Endothelial cell of umbilical vein (primary cell): Measurements from ENCODE around the gene HPSE2. TPM values are rescaled to one million over a fixed set of nuclear protein-coding genes. Genes with fewer than 3 reads are reported as not detected.

Source experiments
- BruUV-seq: library from RNA; stranded (reverse); fragments of 400-500 nt; replicated peaks from 2 replicates; lab custom pipeline; 2021; lab: Mats Ljungman, UMichigan
- CTCF ChIA-PET: fragments of 300-600, 350-600 bp; sonication (Branson Sonifier 250); formaldehyde crosslinking; loops from one replicate; lab custom pipeline; 2021; ENCODE audit warnings: antibody characterized with exemption, inconsistent platforms; lab: Charles Lee
- POLR2A ChIA-PET: fragments of 300-600, 350-600 bp; sonication (Branson Sonifier 250); formaldehyde crosslinking; loops from one replicate; lab custom pipeline; 2021; ENCODE audit warnings: antibody characterized with exemption, inconsistent platforms; lab: Charles Lee
- DNase-seq: peaks from one replicate; pipeline ENCODE4 v3.0.0-alpha.2; 2011; ENCODE audit warnings: low read depth, low spot score
- FAIRE-seq: peaks from 2 replicates; lab custom pipeline; 2011; peaks lifted over from hg19 to GRCh38; lab: Jason Lieb, UNC
- H2AFZ ChIP-seq: 2 replicates; pipeline ENCODE4 v1.6.0; 2012; ENCODE audit warnings: low read depth, low read length, control low read depth, inconsistent platforms
- H3K27ac ChIP-seq: 2 replicates; pipeline ENCODE4 v1.5.1; 2011; ENCODE audit warnings: low read depth, mild to moderate bottlenecking, control low read depth, low read length, moderate library complexity; ENCODE audit not compliant: insufficient read depth
- H3K27me3 ChIP-seq, 2 experiments: 2 replicates each; pipeline versions ENCODE4 v1.6.0 to v1.6.1; 2011; ENCODE audit warnings: low read length in 2 of 2, mixed read lengths in 1 of 2; ENCODE audit not compliant: control insufficient read depth in 2 of 2, insufficient read depth in 2 of 2
- H3K36me3 ChIP-seq, 2 experiments: 2 replicates in 1 of 2; 3 replicates in 1 of 2; pipeline ENCODE4 v1.5.1; 2011; ENCODE audit warnings: low read length in 2 of 2, mild to moderate bottlenecking in 1 of 2, moderate library complexity in 1 of 2; ENCODE audit not compliant: control insufficient read depth in 2 of 2, insufficient read depth in 2 of 2; ENCODE audit errors: extremely low read depth in 1 of 2
- H3K4me1 ChIP-seq: 3 replicates; pipeline ENCODE4 v1.5.1; 2011; ENCODE audit warnings: mild to moderate bottlenecking, low read length; ENCODE audit not compliant: control insufficient read depth, insufficient read depth; ENCODE audit errors: extremely low read depth
- H3K4me2 ChIP-seq: 2 replicates; pipeline ENCODE4 v1.6.1; 2011; ENCODE audit warnings: low read length, control low read depth, mixed read lengths; ENCODE audit not compliant: insufficient read depth
- H3K4me3 ChIP-seq, 3 experiments: fragments of 200-600 bp in 1 of 3; sonication (generic), shearing (Covaris generic) in 1 of 3; replicated peaks in 1 of 3; 2 replicates each; pipeline ENCODE4 v1.5.1; 2011 to 2016; ENCODE audit warnings: control low read depth in 3 of 3, low read length in 3 of 3, mild to moderate bottlenecking in 2 of 3, inconsistent platforms in 1 of 3, low read depth in 1 of 3, moderate library complexity in 1 of 3; ENCODE audit not compliant: insufficient read depth in 1 of 3
- H3K79me2 ChIP-seq: 2 replicates; pipeline ENCODE4 v1.6.0; 2012; ENCODE audit warnings: low read length, inconsistent platforms; ENCODE audit not compliant: control insufficient read depth, insufficient read depth
- H3K9ac ChIP-seq: replicated peaks from 2 replicates; pipeline ENCODE3; 2011; ENCODE audit warnings: low read length, control low read depth; ENCODE audit not compliant: insufficient read depth; ENCODE audit errors: extremely low read depth
- H3K9me1 ChIP-seq: replicated peaks from 3 replicates; pipeline ENCODE4 v1.6.0; 2011; ENCODE audit warnings: mild to moderate bottlenecking, low read length; ENCODE audit not compliant: control insufficient read depth, insufficient read depth; ENCODE audit errors: extremely low read depth
- H3K9me3 ChIP-seq: replicated peaks from 2 replicates; pipeline ENCODE4 v1.5.1; 2012; ENCODE audit warnings: low read length, inconsistent platforms; ENCODE audit not compliant: control insufficient read depth, insufficient read depth
- H4K20me1 ChIP-seq: replicated peaks from 2 replicates; pipeline ENCODE3; 2011; ENCODE audit warnings: mild to moderate bottlenecking, low read length; ENCODE audit not compliant: control insufficient read depth, insufficient read depth; ENCODE audit errors: extremely low read depth
- CTCF ChIP-seq, 2 donors: IDR thresholded peaks; 1 replicate in 1 of 2; 2 replicates in 1 of 2; pipeline ENCODE4 v1.5.1; 2011; ENCODE audit warnings: low read length in 2 of 2, mild to moderate bottlenecking in 2 of 2, moderate library complexity in 2 of 2, control low read depth in 1 of 2, inconsistent platforms in 1 of 2, low read depth in 1 of 2; ENCODE audit not compliant: insufficient read depth in 1 of 2; ENCODE audit errors: extremely low read depth in 1 of 2
- EZH2 ChIP-seq: IDR thresholded peaks from 2 replicates; pipeline ENCODE4 v1.6.1; 2012; ENCODE audit warnings: borderline replicate concordance, low read depth, mild to moderate bottlenecking, moderate library complexity, low read length, inconsistent platforms; ENCODE audit not compliant: severe bottlenecking
- FOS ChIP-seq: IDR thresholded peaks from 2 replicates; pipeline ENCODE4 v1.6.1; 2011; ENCODE audit warnings: mild to moderate bottlenecking, low read length, moderate library complexity, borderline replicate concordance; ENCODE audit not compliant: insufficient read depth
- GATA2 ChIP-seq: IDR thresholded peaks from 2 replicates; pipeline ENCODE4 v1.7.0; 2011; ENCODE audit warnings: low read depth, mild to moderate bottlenecking, moderate library complexity, mixed read lengths, low read length; ENCODE audit not compliant: insufficient read length, insufficient read depth
- JUN ChIP-seq: IDR thresholded peaks from 2 replicates; pipeline ENCODE4 v1.6.1; 2011; ENCODE audit warnings: borderline replicate concordance, low read depth; ENCODE audit not compliant: insufficient read length, insufficient read depth
- MAX ChIP-seq: IDR thresholded peaks from 2 replicates; pipeline ENCODE4 v1.6.1; 2011; ENCODE audit not compliant: insufficient read depth, insufficient read length
- MYC ChIP-seq: IDR thresholded peaks from one replicate; pipeline ENCODE4 v1.6.1; 2011; ENCODE audit warnings: mild to moderate bottlenecking, low read depth, low read length
- POLR2A ChIP-seq: IDR thresholded peaks from 2 replicates; pipeline ENCODE4 v1.6.1; 2012; ENCODE audit warnings: low read depth, mild to moderate bottlenecking, control low read depth, low read length
- POLR2AphosphoS5 ChIP-seq: IDR thresholded peaks from 2 replicates; pipeline ENCODE4 v1.6.1; 2012; ENCODE audit warnings: low read depth, mild to moderate bottlenecking, control low read depth, low read length, moderate library complexity; ENCODE audit not compliant: insufficient read depth
- dilution Hi-C: fragments of 300-500 bp; cut with MboI; formaldehyde crosslinking; loops from one replicate; pipeline ENCODE4 v1.15.0; 2019; ENCODE audit warnings: low sequenced_read_pairs; ENCODE audit not compliant: extremely low pct_ligation_motif_present
- intact Hi-C: fragments of 100-400 bp; cut with micrococcal nuclease; formaldehyde crosslinking; loops from one replicate; pipeline ENCODE4 v1.10.0; 2022
- polyA plus RNA-seq, 4 experiments: library from polyadenylated mRNA; depleted of rRNA in 3 of 4; stranded (reverse) in 3 of 4; unstranded in 1 of 4; fragments of >200 nt; gene quantifications; 2 replicates each; pipeline versions ENCODE4 v1.2.1 to v1.2.3, GENCODE V29; 2011 to 2012; ENCODE audit warnings: missing spikeins in 1 of 4
- total RNA-seq: library from RNA; stranded (reverse); gene quantifications from 2 replicates; pipeline ENCODE4 v1.2.3, GENCODE V29; 2021

Gene HPSE2
- total and polyA plus RNA-seq, 2 donors (not counting 3 experiments of a cell fraction or from before 2014, with no cell fraction given), result not detected

- Histone ChIP-seq H3K36me3 (no peaks in the 10 kb centered on the region), H3K79me2 (no peaks in the 10 kb centered on the region), H2AFZ (no peak overlapping the region), H3K9me1 (no peaks in the 10 kb centered on the region), H3K9me3 (no peaks in the 10 kb centered on the region), H3K4me1 (no peaks in the 10 kb centered on the region), H3K4me3 (no peak overlapping the region), H3K4me2 (no peak overlapping the region), H3K27me3 (no peaks in the 10 kb centered on the region), H4K20me1 (no peaks in the 10 kb centered on the region), H3K9ac (no peak overlapping the region), H3K27ac (no peak overlapping the region)
- CTCF ChIA-PET, result no interaction called here
- TF ChIP-seq CTCF (IDR thresholded peaks at IDR 0.05; ENCODE audit: extremely low read depth in 1 of 2, insufficient read depth in 1 of 2, low read depth in 1 of 2, low read length in 2 of 2) (no peak), FOS (no peak), GATA2 (no peak), EZH2 (no peak), POLR2AphosphoS5 (no peak), POLR2A (no peak), JUN (no peak), MAX (no peak), MYC (no peak)
- dilution Hi-C loops, result no loop called here
- POLR2A ChIA-PET, result no interaction called here
- FAIRE-seq, result no peak
- no peak for DNase-seq
- BruUV-seq, result no TSS peak
- intact Hi-C loops, result no loop called here
These were observed 541.6 kb downstream of the HPSE2 start for GRCh38 chr10:98694014-98694413.
